Measurements from ENCODE around the gene SLAMF8. TPM values are rescaled to one million over a fixed set of nuclear protein-coding genes. Genes with fewer than 3 reads are reported as not detected.

SLAMF8 gene
- total RNA-seq, 6 donors from 2014 or later: 4.1 to 50.3 (median 27.6) TPM

GRCh38 chr1:159859767-159860322 lies 33.2 kb downstream of the SLAMF8 start:
- TF ChIP-seq EP300 (IDR thresholded peaks at IDR 0.05): no peak
- TF ChIP-seq POLR2A (IDR thresholded peaks at IDR 0.05): no peak
- TF ChIP-seq CTCF (IDR thresholded peaks at IDR 0.05): no peak
- no peak for TF ChIP-seq POLR2AphosphoS5 (IDR thresholded peaks at IDR 0.05)
- H3K9me3 ChIP-seq: no peaks in the 10 kb centered on the region
- H3K27me3 ChIP-seq: no peaks in the 10 kb centered on the region
- WGBS, 2 donors: 71 to 76% methylated on average over 6 to 7 of the region's 7 CpGs
- no peak overlapping the region for H3K27ac ChIP-seq
- DNase-seq (no peak), ATAC-seq (ENCODE audit: low FRiP score in 2 of 2) (no peak)
- peaks cover 4 to 10% (median 7%) of the 10 kb centered on the region in 4 donors for H3K4me1 ChIP-seq
- peaks cover 0 to 3% (median 0%) of the 10 kb centered on the region in 4 donors for H3K36me3 ChIP-seq
- no peak overlapping the region for H3K4me3 ChIP-seq

GRCh38 chr1:159860456-159860855 lies 33.8 kb downstream of the SLAMF8 start:
- Histone ChIP-seq H3K36me3 (peaks cover 0 to 3% (median 0%) of the 10 kb centered on the region in 4 donors), H3K4me1 (peaks cover 0 to 4% (median 2%) of the 10 kb centered on the region in 4 donors), H3K27me3 (no peaks in the 10 kb centered on the region), H3K9me3 (no peaks in the 10 kb centered on the region), H3K4me3 (no peak overlapping the region), H3K27ac (no peak overlapping the region)
- DNase-seq: no peak
- 66% methylated on average over 2 to 3 of the region's 3 CpGs for WGBS, 2 donors
- TF ChIP-seq POLR2AphosphoS5 (IDR thresholded peaks at IDR 0.05): no peak
- no peak for TF ChIP-seq EP300 (IDR thresholded peaks at IDR 0.05)
- TF ChIP-seq POLR2A (IDR thresholded peaks at IDR 0.05): no peak
- TF ChIP-seq CTCF (IDR thresholded peaks at IDR 0.05): no peak
- peak in 1 of 2 donors; percentile 27 for ATAC-seq (ENCODE audit: low FRiP score in 2 of 2)

GRCh38 chr1:159861218-159861617 lies 34.5 kb downstream of the SLAMF8 start:
- ATAC-seq (ENCODE audit: low FRiP score in 2 of 2) (no peak), DNase-seq (no peak)
- no peak for TF ChIP-seq CTCF (IDR thresholded peaks at IDR 0.05)
- no peak for TF ChIP-seq POLR2AphosphoS5 (IDR thresholded peaks at IDR 0.05)
- H3K4me1 ChIP-seq: no peaks in the 10 kb centered on the region
- H3K27me3 ChIP-seq: no peaks in the 10 kb centered on the region
- no peak overlapping the region for H3K4me3 ChIP-seq
- no peaks in the 10 kb centered on the region for H3K9me3 ChIP-seq
- no peak overlapping the region for H3K27ac ChIP-seq
- WGBS, 2 donors: 83 to 86% methylated on average over 5 to 8 of the region's 8 CpGs
- H3K36me3 ChIP-seq: peaks cover 0 to 3% (median 0%) of the 10 kb centered on the region in 4 donors

- 91 to 92% methylated on average over 4 to 5 of the region's 5 CpGs for WGBS, 2 donors
- H3K27ac ChIP-seq: no peak overlapping the region
- H3K27me3 ChIP-seq: no peaks in the 10 kb centered on the region
- H3K4me3 ChIP-seq: no peak overlapping the region
- no peak for DNase-seq
- no peak for ATAC-seq (ENCODE audit: low FRiP score in 2 of 2)
- peaks cover 0 to 3% (median 0%) of the 10 kb centered on the region in 4 donors for H3K36me3 ChIP-seq
- H3K9me3 ChIP-seq: no peaks in the 10 kb centered on the region
- no peak for TF ChIP-seq POLR2AphosphoS5 (IDR thresholded peaks at IDR 0.05)
- no peak for TF ChIP-seq CTCF (IDR thresholded peaks at IDR 0.05)
- TF ChIP-seq POLR2A (IDR thresholded peaks at IDR 0.05): no peak
- TF ChIP-seq EP300 (IDR thresholded peaks at IDR 0.05): no peak
- no peaks in the 10 kb centered on the region for H3K4me1 ChIP-seq
Observed at GRCh38 chr1:159862031-159862430, 35.4 kb downstream of the SLAMF8 start.

- ATAC-seq (ENCODE audit: low FRiP score in 2 of 2) (no peak), DNase-seq (no peak)
- Histone ChIP-seq H3K9me3 (no peaks in the 10 kb centered on the region), H3K4me1 (peaks cover 0 to 2% (median under 1%) of the 10 kb centered on the region in 4 donors), H3K27me3 (no peaks in the 10 kb centered on the region), H3K36me3 (peaks cover 0 to 3% (median 0%) of the 10 kb centered on the region in 4 donors), H3K27ac (no peak within 1 kb of the TSS), H3K4me3 (no peak within 1 kb of the TSS)
- 80 to 87% methylated on average over 4 of the region's 4 CpGs for WGBS, 2 donors
- TF ChIP-seq POLR2AphosphoS5 (IDR thresholded peaks at IDR 0.05): no peak
- no peak for TF ChIP-seq POLR2A (IDR thresholded peaks at IDR 0.05)
- TF ChIP-seq EP300 (IDR thresholded peaks at IDR 0.05): no peak
- TF ChIP-seq CTCF (IDR thresholded peaks at IDR 0.05): no peak
Observed at GRCh38 chr1:159862557-159862956, 35.9 kb downstream of the SLAMF8 start, which contains the start of gene VSIG8. VSIG8 (minus strand) TSS chr1:159862657; CDS start chr1:159862521, 136 bp downstream.

Data from upper lobe of left lung (tissue), 6 donors.